NCI-H226 (cell line): ENCODE data around the gene LSM6.

Experiments
- DNase-seq: peaks from one replicate; pipeline ENCODE4 v3.0.0-alpha.2; 2015

LSM6 gene

DNA sequence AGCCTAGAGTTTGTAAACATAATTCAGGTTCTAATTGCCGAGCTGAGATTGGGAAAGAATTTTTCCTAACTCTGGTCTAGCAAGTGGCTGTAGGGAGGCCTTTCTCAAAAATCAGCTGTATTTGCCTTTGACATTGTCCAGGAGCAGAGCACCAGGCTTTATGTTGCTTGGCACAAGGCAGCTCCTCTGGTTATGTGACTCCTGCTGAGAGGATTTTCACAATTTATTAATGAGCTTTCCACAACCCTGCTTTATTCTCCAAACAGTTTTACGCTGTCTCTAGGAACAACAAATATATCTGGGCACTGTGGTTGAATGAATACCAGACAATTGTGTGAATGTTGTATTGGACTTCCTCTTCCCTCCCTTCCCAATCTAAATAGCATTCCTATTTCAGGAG, 14.9 kb downstream of the LSM6 start:
- DNase-seq = no peak

DNA sequence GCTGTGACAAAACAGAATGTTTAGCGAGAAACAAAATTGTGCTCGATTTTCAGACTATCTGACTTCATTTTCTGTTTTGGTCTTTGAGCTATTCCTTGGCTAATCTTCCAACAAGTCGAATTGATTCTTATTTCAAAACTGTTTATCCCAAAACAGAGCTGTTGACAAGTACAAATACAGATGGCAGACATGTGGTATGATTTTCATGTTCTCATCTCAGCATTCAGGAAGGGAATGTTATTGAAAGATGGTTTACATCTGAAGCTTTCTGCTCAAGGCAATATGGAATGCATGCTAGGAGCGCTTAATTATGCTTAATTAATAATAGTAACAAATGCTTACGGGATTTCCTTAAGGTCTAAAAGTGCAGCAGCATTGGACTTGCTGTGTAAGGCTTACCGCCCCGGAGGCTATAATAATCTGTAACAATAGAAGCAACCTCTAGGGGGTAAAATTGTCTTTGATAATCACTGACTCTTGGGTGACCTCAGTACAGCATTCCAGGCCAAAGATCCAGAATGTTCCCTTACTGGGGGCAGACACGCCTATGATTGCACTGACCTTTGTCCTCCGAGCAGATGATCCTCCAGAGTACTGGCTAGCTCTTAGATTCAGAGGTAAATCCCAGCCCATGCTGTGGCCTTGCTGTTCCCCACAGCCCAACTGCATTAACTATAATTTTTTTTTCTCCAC, 16.4 kb downstream of the LSM6 start:
- no peak for DNase-seq

- no peak for DNase-seq
Measured at GRCh38 chr4:146193628-146194027, 18.1 kb downstream of the LSM6 start.

DNA sequence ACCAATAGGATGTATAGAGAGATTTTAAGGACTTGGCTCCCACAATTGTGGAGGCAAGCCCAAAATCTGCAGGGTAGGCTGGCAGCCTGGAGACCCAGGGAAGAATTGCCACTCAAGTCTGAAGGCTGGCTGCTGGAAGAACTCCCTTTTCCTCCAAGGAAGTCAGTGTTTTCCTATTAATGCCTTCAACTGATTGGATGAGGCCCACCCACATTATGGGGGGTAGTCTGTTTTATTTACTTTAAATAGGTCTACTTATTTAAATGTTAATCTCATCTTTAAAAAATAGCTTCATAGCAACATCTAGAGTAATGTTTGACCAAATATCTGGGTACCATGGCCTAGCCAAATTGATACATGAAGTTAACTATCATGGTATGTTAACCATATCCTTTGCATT, 18.7 kb downstream of the LSM6 start:
- no peak for DNase-seq

DNA sequence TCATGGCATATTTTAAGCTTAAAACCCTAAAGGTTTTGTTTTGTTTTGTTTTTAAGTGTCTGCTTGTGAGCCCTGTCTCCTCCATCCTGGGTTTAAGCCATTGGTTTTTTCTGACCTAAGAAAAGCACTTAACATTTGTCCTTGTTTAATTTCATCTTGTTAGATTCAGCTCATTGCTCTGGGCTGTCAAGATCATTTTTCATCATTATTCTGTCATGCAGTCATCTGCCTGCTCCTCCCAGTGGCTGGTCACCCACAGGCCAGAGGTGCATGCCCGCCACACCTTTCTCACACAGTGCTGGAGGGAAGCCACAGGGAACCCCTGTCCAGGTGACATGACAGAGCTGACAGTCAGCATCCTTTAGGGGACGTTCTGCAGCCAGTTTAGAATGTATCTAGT, 27.1 kb downstream of the LSM6 start:
- DNase-seq = no peak

GRCh38 chr4:146207410-146207809, 31.9 kb downstream of the LSM6 start:
- no peak for DNase-seq

- DNase-seq = no peak
Measured at GRCh38 chr4:146210890-146211289, 35.4 kb downstream of the LSM6 start.

DNA sequence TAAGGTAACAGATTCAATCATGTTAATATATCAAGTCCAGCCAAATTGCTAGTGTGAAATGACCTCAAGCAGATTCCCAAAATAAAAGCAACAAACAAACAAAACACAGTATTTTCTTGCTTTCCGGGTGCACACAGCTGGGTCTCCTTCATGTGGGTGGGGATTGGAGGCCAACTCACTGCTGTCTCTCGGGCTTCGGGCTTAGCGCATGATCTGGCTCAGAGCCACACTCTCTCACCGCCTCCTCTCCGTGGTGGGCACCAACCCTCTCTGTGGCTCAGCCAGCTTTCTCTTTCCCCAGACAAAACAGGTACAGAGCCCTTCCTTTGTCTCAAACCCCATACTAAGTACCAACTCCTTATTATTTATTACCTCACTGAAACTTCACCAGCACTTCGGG, 35.9 kb downstream of the LSM6 start:
- no peak for DNase-seq

DNA sequence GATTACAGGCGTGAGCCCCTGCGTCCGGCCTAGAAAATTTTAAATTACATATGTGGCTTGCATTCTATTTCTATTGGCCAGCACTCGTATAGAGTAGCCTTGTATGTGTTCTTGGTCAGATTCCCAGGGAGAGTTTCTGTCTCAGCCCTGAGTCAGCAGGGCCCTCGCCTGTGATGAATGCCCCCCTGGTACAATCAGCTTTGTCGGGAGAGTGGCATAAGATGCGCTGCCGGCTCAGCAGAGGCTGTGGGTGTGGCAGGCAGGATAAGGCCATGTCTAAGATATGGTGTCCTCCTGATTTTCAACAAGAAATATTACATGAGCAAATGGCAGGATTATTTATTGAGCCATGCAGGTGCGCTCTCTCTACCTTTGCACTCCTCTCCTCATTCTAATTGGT, 37.3 kb downstream of the LSM6 start:
- no peak for DNase-seq

DNA sequence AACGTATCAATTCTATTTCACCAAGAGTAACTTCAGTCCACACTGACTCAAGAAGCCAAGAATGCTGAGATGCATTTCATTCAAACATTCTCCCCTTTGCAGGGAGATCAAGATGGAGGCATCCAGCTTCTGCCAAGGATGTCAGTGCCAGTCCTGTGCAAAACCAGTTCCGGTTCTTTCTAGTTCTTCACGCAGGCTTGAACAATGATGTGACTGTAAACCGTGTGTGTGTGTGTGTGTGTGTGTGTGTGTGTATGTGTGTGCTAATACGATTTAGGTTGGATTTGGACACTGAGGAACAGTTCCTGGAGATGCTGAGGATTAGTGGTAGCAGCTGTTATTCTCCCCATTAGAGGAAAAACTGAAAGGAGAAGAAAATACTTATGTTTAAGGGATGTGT, 38.7 kb downstream of the LSM6 start, which contains the start of gene REELD1:
REELD1 (plus strand) TSS at position 301 of the 400 bp plus-strand sequence. CDS start 2,415 bp downstream, outside the sequence.
- DNase-seq = no peak

- DNase-seq = no peak
Measured at GRCh38 chr4:146222313-146222712, 46.8 kb downstream of the LSM6 start.

DNA sequence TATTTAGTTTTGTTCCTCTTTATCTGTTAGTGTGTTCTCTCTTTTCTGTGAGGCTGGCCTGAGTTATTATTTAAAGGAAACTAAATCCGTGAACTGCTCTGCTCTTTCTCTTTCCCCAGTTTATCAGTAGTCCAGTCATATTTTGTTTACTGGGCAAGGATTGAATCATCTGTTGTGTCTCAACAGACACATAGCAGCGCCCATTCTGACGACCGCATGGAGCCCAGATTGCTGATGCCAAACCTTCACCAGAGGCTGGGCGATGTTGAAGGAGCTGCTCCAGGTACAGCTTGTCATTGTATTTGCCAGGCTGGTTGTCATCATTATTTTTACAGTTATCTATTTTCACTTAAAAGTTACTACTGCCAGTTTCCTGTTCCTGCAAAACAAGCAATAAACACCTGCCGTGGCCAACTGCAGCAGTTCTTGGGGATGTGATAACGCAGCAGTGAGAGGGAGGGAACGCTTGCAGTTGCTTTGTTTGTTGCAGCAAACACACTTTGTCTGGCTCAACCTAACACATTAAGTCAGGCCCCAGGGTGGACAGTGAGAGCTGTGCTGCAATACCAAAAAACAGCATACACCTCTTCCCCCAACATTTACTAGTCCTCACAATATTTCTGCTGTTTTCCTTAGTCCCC, 48.9 kb downstream of the LSM6 start:
- DNase-seq = no peak

GRCh38 chr4:146229406-146229805, 53.9 kb downstream of the LSM6 start:
- no peak for DNase-seq

DNA sequence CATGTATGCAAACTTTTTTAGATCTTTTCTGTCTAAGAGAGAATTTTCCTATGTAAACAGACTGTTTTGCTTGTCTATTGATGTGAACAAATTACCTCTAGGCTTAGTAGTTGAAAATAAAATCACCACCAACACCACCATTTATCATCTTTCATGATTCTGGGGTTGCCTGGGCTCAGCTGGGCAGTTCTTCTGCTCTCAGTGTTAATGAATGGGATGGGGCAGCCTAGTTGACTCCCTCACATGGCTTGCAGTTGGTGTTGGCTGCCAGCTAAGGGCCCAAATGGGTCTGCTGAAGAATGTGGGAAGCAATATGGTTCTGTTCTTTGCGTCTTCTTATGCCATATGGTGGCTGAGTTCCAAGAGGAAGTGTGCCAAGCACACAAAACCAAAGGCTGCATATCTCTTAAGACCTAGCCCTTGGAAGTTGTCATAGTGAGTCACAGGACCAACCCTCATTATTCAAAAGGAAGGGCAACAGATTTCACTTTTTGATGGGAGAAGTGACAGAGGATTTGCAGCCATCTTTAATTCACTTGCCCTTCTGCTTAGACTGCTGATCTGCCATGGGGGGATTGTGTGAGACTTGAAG, 56.7 kb downstream of the LSM6 start:
- DNase-seq = peak; percentile 21

GRCh38 chr4:146235654-146236177, 60.2 kb downstream of the LSM6 start:
- DNase-seq = no peak

- DNase-seq = no peak
Measured at GRCh38 chr4:146236216-146236615, 60.7 kb downstream of the LSM6 start.

DNA sequence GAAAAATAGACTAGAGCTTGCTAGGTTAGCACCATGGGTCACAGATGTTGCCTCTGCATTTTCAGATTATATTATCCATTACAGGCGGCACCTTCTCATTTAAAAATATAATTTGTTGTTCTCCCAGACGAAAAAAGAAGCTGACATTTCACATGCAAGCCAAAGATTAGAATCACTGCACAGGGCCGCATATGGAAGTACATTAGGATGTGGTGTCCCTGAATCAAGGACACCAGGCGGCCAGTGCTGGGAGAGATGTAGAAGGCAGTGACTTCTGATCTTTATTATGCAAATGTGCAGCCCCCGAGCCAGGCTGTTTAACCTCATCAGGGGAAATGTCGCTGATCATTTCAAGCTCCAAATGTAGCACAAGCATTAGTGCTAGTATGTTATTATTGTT, 61.6 kb downstream of the LSM6 start:
- no peak for DNase-seq

- DNase-seq = no peak
Measured at GRCh38 chr4:146238107-146238506, 62.6 kb downstream of the LSM6 start.
